Measurements from ENCODE around the gene ADRB2.

DNA sequence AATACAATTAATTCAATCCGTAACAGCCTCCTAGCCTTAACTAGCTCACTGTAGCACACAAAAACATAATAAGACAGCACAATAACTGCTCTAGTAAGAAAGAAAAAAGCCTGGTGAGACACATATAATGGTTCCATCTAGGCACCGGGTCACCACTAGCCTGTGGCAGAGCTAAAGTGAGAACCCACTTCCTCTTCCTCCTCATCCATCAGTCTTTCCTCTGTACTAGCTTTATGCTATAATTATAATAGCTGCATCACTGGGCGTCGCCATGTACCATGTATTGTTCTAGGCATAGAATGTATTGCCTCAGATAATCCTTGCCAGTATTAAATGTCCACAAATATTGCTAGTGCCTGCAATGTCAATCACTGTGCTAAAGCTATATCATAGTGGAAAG is 23.1 kb downstream of the ADRB2 start:
- TF ChIP-seq, protein P1, sequence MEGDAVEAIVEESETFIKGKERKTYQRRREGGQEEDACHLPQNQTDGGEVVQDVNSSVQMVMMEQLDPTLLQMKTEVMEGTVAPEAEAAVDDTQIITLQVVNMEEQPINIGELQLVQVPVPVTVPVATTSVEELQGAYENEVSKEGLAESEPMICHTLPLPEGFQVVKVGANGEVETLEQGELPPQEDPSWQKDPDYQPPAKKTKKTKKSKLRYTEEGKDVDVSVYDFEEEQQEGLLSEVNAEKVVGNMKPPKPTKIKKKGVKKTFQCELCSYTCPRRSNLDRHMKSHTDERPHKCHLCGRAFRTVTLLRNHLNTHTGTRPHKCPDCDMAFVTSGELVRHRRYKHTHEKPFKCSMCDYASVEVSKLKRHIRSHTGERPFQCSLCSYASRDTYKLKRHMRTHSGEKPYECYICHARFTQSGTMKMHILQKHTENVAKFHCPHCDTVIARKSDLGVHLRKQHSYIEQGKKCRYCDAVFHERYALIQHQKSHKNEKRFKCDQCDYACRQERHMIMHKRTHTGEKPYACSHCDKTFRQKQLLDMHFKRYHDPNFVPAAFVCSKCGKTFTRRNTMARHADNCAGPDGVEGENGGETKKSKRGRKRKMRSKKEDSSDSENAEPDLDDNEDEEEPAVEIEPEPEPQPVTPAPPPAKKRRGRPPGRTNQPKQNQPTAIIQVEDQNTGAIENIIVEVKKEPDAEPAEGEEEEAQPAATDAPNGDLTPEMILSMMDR (IDR thresholded peaks at IDR 0.05), result no peak
- TF ChIP-seq POLR2A (IDR thresholded peaks at IDR 0.05), result no peak
